Esophagus squamous epithelium (tissue), 4 donors: ENCODE measurements around the gene PRKCA.

Experiments used
- CTCF ChIP-seq, 6 experiments: fragments of 450-650 bp in 4 of 6; fragments of 200-600 bp in 2 of 6; sonication (generic) in 2 of 6; IDR thresholded peaks; one replicate each; pipeline ENCODE4 v1.5.1; 2016 to 2019; ENCODE audit warnings: antibody characterized with exemption in 6 of 6, mild to moderate bottlenecking in 4 of 6, moderate library complexity in 4 of 6
- POLR2A ChIP-seq, 4 donors: fragments of 450-650 bp; IDR thresholded peaks; one replicate each; pipeline ENCODE4 v1.6.1; 2017; ENCODE audit warnings: antibody characterized with exemption in 4 of 4, mild to moderate bottlenecking in 4 of 4, moderate library complexity in 3 of 4

- no peak for TF ChIP-seq CTCF (IDR thresholded peaks at IDR 0.05)
- TF ChIP-seq POLR2A (IDR thresholded peaks at IDR 0.05), result no peak
These were observed 387.8 kb downstream of the PRKCA start for GRCh38 chr17:66690166-66690565.
